ENCODE results near the gene ACTG1. TPM values are rescaled to one million over a fixed set of nuclear protein-coding genes. Genes with fewer than 3 reads are reported as not detected.

The ACTG1 gene
- total and polyA plus RNA-seq, 9 of the 15 experiments (the other 6 are each of a cell fraction or from before 2014, with no cell fraction given), result 224 to 1,775 (median 568) TPM

DNA sequence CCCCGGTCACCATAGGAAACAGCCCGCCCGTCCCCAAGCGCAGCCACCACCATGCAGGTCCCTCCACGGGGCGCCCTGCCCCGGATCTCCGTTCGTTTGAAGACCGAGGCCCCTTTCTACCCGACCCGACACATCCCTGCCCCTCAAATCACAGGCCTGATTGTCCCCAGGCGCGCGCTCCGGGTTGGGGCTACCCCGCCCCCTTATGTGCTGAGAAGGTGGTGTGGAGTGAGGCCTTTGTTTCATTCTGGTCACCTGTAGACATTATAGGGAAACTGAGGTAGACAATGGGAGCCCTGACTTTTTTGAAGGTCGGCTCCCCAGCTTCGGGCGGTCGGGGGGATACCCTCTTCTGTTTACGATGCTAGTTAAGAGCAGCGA, 763 bp upstream of the ACTG1 start:
- peaks cover 38% of the 10 kb centered on the region for H4K20me1 ChIP-seq (replicated peaks; ENCODE audit: control insufficient read depth, insufficient read depth, low read length)
- 29% methylated on average over 15 of the region's 23 CpGs for WGBS (ENCODE audit: insufficient coverage, low coverage, missing lambda C conversion rate)
- H2AFZ ChIP-seq (ENCODE audit: low read depth, low read length), result peak overlapping the region; percentile 58
- DNase-seq (ENCODE audit: extremely low read depth in 1 of 4, low spot score in 3 of 4), result peak in 3 of 4 experiments; percentile 51 to 66 (median 63)
- H3K36me3 ChIP-seq (ENCODE audit: control insufficient read depth, insufficient read depth, low read length), result peaks cover 37% of the 10 kb centered on the region
- peaks cover 35 to 72% of the 10 kb centered on the region in 2 experiments; a peak in 4 of 5 replicates for H3K4me1 ChIP-seq (replicated peaks in 1 of 2; ENCODE audit: control insufficient read depth in 2 of 2, insufficient read depth in 2 of 2, low read length in 2 of 2)
- intact Hi-C loops (cut with micrococcal nuclease), result no loop called here
- CTCF ChIA-PET (ENCODE audit: low intra/inter-chr PET ratio), result interaction anchor here (0.6 kb wide), 1 partner anchor 219 kb away, joined by 3 read pairs; the partner anchor contains the start of gene SLC38A10
- H3K9me3 ChIP-seq (replicated peaks; ENCODE audit: control insufficient read depth, insufficient read depth, low read depth, low read length), result 0 out of 2 replicates have a peak, but pooled peaks cover 1% of the 10 kb centered on the region
- POLR2A ChIA-PET, result interaction anchor here (0.6 to 6.4 kb wide), 13 partner anchors 14 to 689 kb away, joined by 3 to 132 read pairs (median 6); no protein-coding TSS in a partner anchor
- TSS peak; percentile 73 for BruUV-seq (replicated peaks)
- peak overlapping the region; percentile 72 for H3K4me2 ChIP-seq (ENCODE audit: insufficient read depth, low read length)
- peak overlapping the region; percentile 98 for H3K9ac ChIP-seq (ENCODE audit: insufficient read depth in 1 of 2, low read depth in 2 of 2, low read length in 2 of 2)
- H3K4me3 ChIP-seq, result peak overlapping the region; percentile 58
- peaks cover 37% of the 10 kb centered on the region for H3K79me2 ChIP-seq (ENCODE audit: control insufficient read depth, insufficient read depth, low read length)
- H3K9me1 ChIP-seq (ENCODE audit: control insufficient read depth, insufficient read depth, low read length), result peaks cover 9% of the 10 kb centered on the region
- peak overlapping the region; percentile 96 for H3K27ac ChIP-seq (ENCODE audit: extremely low read depth, low read depth, low read length)
- FAIRE-seq, result no peak
- ATAC-seq, result peak; percentile 1
- no peaks in the 10 kb centered on the region for H3K27me3 ChIP-seq (ENCODE audit: control insufficient read depth in 2 of 2, insufficient read depth in 2 of 2, low read length in 2 of 2)
- in situ Hi-C loops (cut with MboI), result no loop called here
- TF ChIP-seq, protein P1, sequence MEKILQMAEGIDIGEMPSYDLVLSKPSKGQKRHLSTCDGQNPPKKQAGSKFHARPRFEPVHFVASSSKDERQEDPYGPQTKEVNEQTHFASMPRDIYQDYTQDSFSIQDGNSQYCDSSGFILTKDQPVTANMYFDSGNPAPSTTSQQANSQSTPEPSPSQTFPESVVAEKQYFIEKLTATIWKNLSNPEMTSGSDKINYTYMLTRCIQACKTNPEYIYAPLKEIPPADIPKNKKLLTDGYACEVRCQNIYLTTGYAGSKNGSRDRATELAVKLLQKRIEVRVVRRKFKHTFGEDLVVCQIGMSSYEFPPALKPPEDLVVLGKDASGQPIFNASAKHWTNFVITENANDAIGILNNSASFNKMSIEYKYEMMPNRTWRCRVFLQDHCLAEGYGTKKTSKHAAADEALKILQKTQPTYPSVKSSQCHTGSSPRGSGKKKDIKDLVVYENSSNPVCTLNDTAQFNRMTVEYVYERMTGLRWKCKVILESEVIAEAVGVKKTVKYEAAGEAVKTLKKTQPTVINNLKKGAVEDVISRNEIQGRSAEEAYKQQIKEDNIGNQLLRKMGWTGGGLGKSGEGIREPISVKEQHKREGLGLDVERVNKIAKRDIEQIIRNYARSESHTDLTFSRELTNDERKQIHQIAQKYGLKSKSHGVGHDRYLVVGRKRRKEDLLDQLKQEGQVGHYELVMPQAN (IDR thresholded peaks at IDR 0.05; ENCODE audit: borderline replicate concordance), result peak; percentile 7; the same call in 1 of the 2 replicates
- TF ChIP-seq CHCHD3 (CRISPR knock-in tag; IDR thresholded peaks at IDR 0.05) (no peak), THRAP3 (IDR thresholded peaks at IDR 0.05; ENCODE audit: borderline replicate concordance) (no peak), KAT2B (IDR thresholded peaks at IDR 0.05; ENCODE audit: low read depth, low read length) (no peak), XRCC5 (IDR thresholded peaks at IDR 0.05; ENCODE audit: low read depth, low read length) (no peak), SAP30 (IDR thresholded peaks at IDR 0.05; ENCODE audit: borderline replicate concordance, insufficient read depth, low read depth, low read length, poor library complexity, severe bottlenecking) (no peak)
- TF ChIP-seq, protein P2, sequence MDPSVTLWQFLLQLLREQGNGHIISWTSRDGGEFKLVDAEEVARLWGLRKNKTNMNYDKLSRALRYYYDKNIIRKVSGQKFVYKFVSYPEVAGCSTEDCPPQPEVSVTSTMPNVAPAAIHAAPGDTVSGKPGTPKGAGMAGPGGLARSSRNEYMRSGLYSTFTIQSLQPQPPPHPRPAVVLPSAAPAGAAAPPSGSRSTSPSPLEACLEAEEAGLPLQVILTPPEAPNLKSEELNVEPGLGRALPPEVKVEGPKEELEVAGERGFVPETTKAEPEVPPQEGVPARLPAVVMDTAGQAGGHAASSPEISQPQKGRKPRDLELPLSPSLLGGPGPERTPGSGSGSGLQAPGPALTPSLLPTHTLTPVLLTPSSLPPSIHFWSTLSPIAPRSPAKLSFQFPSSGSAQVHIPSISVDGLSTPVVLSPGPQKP (CRISPR knock-in tag; IDR thresholded peaks at IDR 0.05), result no peak
- TF ChIP-seq, protein P3, sequence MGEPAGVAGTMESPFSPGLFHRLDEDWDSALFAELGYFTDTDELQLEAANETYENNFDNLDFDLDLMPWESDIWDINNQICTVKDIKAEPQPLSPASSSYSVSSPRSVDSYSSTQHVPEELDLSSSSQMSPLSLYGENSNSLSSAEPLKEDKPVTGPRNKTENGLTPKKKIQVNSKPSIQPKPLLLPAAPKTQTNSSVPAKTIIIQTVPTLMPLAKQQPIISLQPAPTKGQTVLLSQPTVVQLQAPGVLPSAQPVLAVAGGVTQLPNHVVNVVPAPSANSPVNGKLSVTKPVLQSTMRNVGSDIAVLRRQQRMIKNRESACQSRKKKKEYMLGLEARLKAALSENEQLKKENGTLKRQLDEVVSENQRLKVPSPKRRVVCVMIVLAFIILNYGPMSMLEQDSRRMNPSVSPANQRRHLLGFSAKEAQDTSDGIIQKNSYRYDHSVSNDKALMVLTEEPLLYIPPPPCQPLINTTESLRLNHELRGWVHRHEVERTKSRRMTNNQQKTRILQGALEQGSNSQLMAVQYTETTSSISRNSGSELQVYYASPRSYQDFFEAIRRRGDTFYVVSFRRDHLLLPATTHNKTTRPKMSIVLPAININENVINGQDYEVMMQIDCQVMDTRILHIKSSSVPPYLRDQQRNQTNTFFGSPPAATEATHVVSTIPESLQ (CRISPR knock-in tag; IDR thresholded peaks at IDR 0.05), result no peak
- TF ChIP-seq, protein P4, sequence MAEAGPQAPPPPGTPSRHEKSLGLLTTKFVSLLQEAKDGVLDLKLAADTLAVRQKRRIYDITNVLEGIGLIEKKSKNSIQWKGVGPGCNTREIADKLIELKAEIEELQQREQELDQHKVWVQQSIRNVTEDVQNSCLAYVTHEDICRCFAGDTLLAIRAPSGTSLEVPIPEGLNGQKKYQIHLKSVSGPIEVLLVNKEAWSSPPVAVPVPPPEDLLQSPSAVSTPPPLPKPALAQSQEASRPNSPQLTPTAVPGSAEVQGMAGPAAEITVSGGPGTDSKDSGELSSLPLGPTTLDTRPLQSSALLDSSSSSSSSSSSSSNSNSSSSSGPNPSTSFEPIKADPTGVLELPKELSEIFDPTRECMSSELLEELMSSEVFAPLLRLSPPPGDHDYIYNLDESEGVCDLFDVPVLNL (CRISPR knock-in tag; IDR thresholded peaks at IDR 0.05; ENCODE audit: low read depth), result 0 out of 2 replicates have a peak, but pooled peaks have one; percentile 22
- TF ChIP-seq, protein P5, sequence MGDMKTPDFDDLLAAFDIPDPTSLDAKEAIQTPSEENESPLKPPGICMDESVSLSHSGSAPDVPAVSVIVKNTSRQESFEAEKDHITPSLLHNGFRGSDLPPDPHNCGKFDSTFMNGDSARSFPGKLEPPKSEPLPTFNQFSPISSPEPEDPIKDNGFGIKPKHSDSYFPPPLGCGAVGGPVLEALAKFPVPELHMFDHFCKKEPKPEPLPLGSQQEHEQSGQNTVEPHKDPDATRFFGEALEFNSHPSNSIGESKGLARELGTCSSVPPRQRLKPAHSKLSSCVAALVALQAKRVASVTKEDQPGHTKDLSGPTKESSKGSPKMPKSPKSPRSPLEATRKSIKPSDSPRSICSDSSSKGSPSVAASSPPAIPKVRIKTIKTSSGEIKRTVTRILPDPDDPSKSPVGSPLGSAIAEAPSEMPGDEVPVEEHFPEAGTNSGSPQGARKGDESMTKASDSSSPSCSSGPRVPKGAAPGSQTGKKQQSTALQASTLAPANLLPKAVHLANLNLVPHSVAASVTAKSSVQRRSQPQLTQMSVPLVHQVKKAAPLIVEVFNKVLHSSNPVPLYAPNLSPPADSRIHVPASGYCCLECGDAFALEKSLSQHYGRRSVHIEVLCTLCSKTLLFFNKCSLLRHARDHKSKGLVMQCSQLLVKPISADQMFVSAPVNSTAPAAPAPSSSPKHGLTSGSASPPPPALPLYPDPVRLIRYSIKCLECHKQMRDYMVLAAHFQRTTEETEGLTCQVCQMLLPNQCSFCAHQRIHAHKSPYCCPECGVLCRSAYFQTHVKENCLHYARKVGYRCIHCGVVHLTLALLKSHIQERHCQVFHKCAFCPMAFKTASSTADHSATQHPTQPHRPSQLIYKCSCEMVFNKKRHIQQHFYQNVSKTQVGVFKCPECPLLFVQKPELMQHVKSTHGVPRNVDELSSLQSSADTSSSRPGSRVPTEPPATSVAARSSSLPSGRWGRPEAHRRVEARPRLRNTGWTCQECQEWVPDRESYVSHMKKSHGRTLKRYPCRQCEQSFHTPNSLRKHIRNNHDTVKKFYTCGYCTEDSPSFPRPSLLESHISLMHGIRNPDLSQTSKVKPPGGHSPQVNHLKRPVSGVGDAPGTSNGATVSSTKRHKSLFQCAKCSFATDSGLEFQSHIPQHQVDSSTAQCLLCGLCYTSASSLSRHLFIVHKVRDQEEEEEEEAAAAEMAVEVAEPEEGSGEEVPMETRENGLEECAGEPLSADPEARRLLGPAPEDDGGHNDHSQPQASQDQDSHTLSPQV (IDR thresholded peaks at IDR 0.05), result peak; percentile 43; the same call in 1 of the 2 replicates

Measured in K562 (cell line).